GM18858 (cell line): ENCODE data around the gene PRLR.
A peak's percentile ranks its signal among the peaks of the same experiment; 100 is the strongest.

Experiments used
- ATAC-seq: cut with Tn5 transposase; IDR thresholded peaks from one replicate; pipeline ENCODE4 v1.9.1; 2021; ENCODE audit not compliant: unreplicated experiment

Gene PRLR

GRCh38 chr5:35009657-35010056, 220.6 kb downstream of the PRLR start:
- no peak for ATAC-seq

- no peak for ATAC-seq
Measured at GRCh38 chr5:35009019-35009418, 221.3 kb downstream of the PRLR start.

- no peak for ATAC-seq
Measured at GRCh38 chr5:35004771-35005170, 225.5 kb downstream of the PRLR start.

- ATAC-seq = no peak
Measured at GRCh38 chr5:35004200-35004599, 226.1 kb downstream of the PRLR start.

- peak; percentile 72 for ATAC-seq
Measured at GRCh38 chr5:35003018-35003957, 227.0 kb downstream of the PRLR start.

GRCh38 chr5:35002459-35002858, 227.8 kb downstream of the PRLR start:
- ATAC-seq = no peak

GRCh38 chr5:35001842-35002241, 228.4 kb downstream of the PRLR start:
- no peak for ATAC-seq
